22Rv1 (cell line): Measurements from ENCODE around the gene SUSD3.

Experiments used
- ZFX ChIP-seq: fragments of 450-650 bp; IDR thresholded peaks from 2 replicates; pipeline ENCODE4 v1.6.1; 2017; ENCODE audit warnings: antibody characterized with exemption, borderline replicate concordance
- TF ChIP-seq, protein P1 (sequence below): fragments of 450-650 bp; IDR thresholded peaks from 2 replicates; pipeline ENCODE4 v1.5.1; 2017; ENCODE audit warnings: mild to moderate bottlenecking

DNA sequence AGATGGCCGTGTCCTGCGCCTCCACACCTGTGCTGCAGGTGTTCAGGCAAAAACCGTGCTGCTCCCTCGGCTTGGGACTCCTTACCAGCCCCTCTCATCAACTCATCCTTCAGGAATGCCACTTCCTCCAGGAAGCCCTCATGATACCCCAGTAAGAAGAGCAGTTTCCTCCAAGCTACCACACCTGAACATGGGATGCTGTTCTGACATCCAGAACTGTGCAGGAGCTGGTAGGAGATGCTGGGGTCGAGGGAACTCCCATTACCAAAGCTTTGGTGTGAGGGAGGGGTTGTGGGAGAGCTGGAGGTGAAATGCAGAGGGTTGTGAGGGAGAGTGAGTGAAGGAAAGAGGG lies 56.5 kb downstream of the SUSD3 start:
- no peak for TF ChIP-seq ZFX
- TF ChIP-seq, protein P1, sequence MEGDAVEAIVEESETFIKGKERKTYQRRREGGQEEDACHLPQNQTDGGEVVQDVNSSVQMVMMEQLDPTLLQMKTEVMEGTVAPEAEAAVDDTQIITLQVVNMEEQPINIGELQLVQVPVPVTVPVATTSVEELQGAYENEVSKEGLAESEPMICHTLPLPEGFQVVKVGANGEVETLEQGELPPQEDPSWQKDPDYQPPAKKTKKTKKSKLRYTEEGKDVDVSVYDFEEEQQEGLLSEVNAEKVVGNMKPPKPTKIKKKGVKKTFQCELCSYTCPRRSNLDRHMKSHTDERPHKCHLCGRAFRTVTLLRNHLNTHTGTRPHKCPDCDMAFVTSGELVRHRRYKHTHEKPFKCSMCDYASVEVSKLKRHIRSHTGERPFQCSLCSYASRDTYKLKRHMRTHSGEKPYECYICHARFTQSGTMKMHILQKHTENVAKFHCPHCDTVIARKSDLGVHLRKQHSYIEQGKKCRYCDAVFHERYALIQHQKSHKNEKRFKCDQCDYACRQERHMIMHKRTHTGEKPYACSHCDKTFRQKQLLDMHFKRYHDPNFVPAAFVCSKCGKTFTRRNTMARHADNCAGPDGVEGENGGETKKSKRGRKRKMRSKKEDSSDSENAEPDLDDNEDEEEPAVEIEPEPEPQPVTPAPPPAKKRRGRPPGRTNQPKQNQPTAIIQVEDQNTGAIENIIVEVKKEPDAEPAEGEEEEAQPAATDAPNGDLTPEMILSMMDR = no peak
